ENCODE measurements around the gene SLITRK4.

- TF ChIP-seq EP300 (IDR thresholded peaks at IDR 0.05; ENCODE audit: borderline replicate concordance) (no peak), ZBTB7A (IDR thresholded peaks at IDR 0.05; ENCODE audit: low read depth) (no peak), YY1 (IDR thresholded peaks at IDR 0.05; ENCODE audit: low read depth) (no peak), TEAD4 (IDR thresholded peaks at IDR 0.05) (no peak), MAX (IDR thresholded peaks at IDR 0.05) (no peak), CEBPB (IDR thresholded peaks at IDR 0.05) (no peak), REST (IDR thresholded peaks at IDR 0.05; ENCODE audit: low read depth) (no peak), TAF1 (IDR thresholded peaks at IDR 0.05; ENCODE audit: low read depth) (no peak), EGR1 (IDR thresholded peaks at IDR 0.05) (no peak), RAD21 (IDR thresholded peaks at IDR 0.05; ENCODE audit: low read depth) (no peak), CREB1 (IDR thresholded peaks at IDR 0.05; ENCODE audit: low read depth) (no peak), NFIC (IDR thresholded peaks at IDR 0.05) (no peak), USF1 (IDR thresholded peaks at IDR 0.05) (no peak), FOXM1 (IDR thresholded peaks at IDR 0.05; ENCODE audit: borderline replicate concordance, low read depth) (no peak)
Observed at GRCh38 chrX:143635915-143636314, at the start of gene SLITRK4.
